Liver (tissue), 9 donors: ENCODE measurements around the gene CTTNBP2. TPM values are rescaled to one million over a fixed set of nuclear protein-coding genes. Genes with fewer than 3 reads are reported as not detected.

ENCODE experiments used
- DNase-seq: peaks from one replicate; pipeline ENCODE4 v3.0.0-alpha.2; 2017; ENCODE audit warnings: low spot score
- H3K27ac ChIP-seq, 2 donors: one replicate each; pipeline ENCODE4 v1.7.0; 2013; ENCODE audit warnings: inconsistent platforms in 2 of 2, low read length in 2 of 2, control low read depth in 1 of 2, low read depth in 1 of 2, mild to moderate bottlenecking in 1 of 2
- H3K27me3 ChIP-seq, 4 donors: one replicate each; pipeline versions ENCODE4 v1.6.1 to v1.7.0; 2013; ENCODE audit warnings: low read length in 3 of 4, inconsistent platforms in 1 of 4, mild to moderate bottlenecking in 1 of 4, moderate library complexity in 1 of 4; ENCODE audit not compliant: control insufficient read depth in 4 of 4, insufficient read depth in 4 of 4
- H3K36me3 ChIP-seq, 4 donors: one replicate each; pipeline versions ENCODE4 v1.6.1 to v1.7.0; 2013; ENCODE audit warnings: low read length in 3 of 4, mild to moderate bottlenecking in 3 of 4, low read depth in 1 of 4, moderate library complexity in 1 of 4; ENCODE audit not compliant: control insufficient read depth in 4 of 4, insufficient read depth in 3 of 4
- H3K4me1 ChIP-seq, 4 donors: one replicate each; pipeline versions ENCODE4 v1.6.1 to v1.7.0; 2013; ENCODE audit warnings: low read length in 3 of 4, mild to moderate bottlenecking in 3 of 4, moderate library complexity in 1 of 4; ENCODE audit not compliant: control insufficient read depth in 4 of 4, insufficient read depth in 4 of 4
- H3K4me3 ChIP-seq, 3 donors: one replicate each; pipeline versions ENCODE4 v1.6.1 to v1.7.0; 2013; ENCODE audit warnings: low read length in 3 of 3, control low read depth in 1 of 3, low read depth in 1 of 3, mild to moderate bottlenecking in 1 of 3
- H3K9ac ChIP-seq, 2 donors: one replicate each; pipeline ENCODE4 v1.7.0; 2013; ENCODE audit warnings: low read length in 2 of 2, mild to moderate bottlenecking in 2 of 2, moderate library complexity in 2 of 2, control low read depth in 1 of 2, low read depth in 1 of 2
- H3K9me3 ChIP-seq, 4 donors: one replicate each; pipeline versions ENCODE4 v1.6.1 to v1.7.0; 2013; ENCODE audit warnings: low read length in 3 of 4; ENCODE audit not compliant: control insufficient read depth in 4 of 4
- ATF3 ChIP-seq: IDR thresholded peaks from 2 replicates; pipeline ENCODE4 v1.6.1; 2016; ENCODE audit warnings: antibody characterized with exemption
- CTCF ChIP-seq: fragments of 150-350 bp; IDR thresholded peaks from 2 replicates; pipeline ENCODE4 v1.5.1; 2017; ENCODE audit warnings: improper control_type of control experiment, low read depth, low read length; ENCODE audit not compliant: missing input control
- EGR1 ChIP-seq, 2 donors: IDR thresholded peaks; 2 replicates each; pipeline ENCODE4 v1.6.1; 2016 to 2018; ENCODE audit warnings: antibody characterized with exemption in 2 of 2, low read depth in 2 of 2
- FOXA1 ChIP-seq: IDR thresholded peaks from 2 replicates; pipeline ENCODE4 v1.6.1; 2016; ENCODE audit warnings: antibody characterized with exemption
- FOXA2 ChIP-seq: IDR thresholded peaks from 2 replicates; pipeline ENCODE4 v1.6.1; 2016; ENCODE audit warnings: antibody characterized with exemption
- GABPA ChIP-seq, 2 donors: IDR thresholded peaks in 1 of 2; conservative IDR thresholded peaks in 1 of 2; 2 replicates each; pipeline ENCODE4 v1.6.1; 2016; ENCODE audit warnings: antibody characterized with exemption in 2 of 2, mild to moderate bottlenecking in 1 of 2, moderate library complexity in 1 of 2
- HNF4A ChIP-seq, 2 donors: conservative IDR thresholded peaks; 2 replicates each; pipeline ENCODE4 v1.6.1; 2016; ENCODE audit warnings: antibody characterized with exemption in 2 of 2, mild to moderate bottlenecking in 2 of 2
- HNF4G ChIP-seq: IDR thresholded peaks from 2 replicates; pipeline ENCODE4 v1.6.1; 2016; ENCODE audit warnings: antibody characterized with exemption
- JUND ChIP-seq, 2 donors: IDR thresholded peaks; 2 replicates each; pipeline ENCODE4 v1.6.1; 2016; ENCODE audit warnings: antibody characterized with exemption in 2 of 2
- MAX ChIP-seq: IDR thresholded peaks from 2 replicates; pipeline ENCODE4 v1.6.1; 2016; ENCODE audit warnings: antibody characterized with exemption
- NR2F2 ChIP-seq: IDR thresholded peaks from 2 replicates; pipeline ENCODE4 v1.6.1; 2016; ENCODE audit warnings: antibody characterized with exemption
- RAD21 ChIP-seq, 2 donors: IDR thresholded peaks; 2 replicates each; pipeline ENCODE4 v1.6.1; 2016; ENCODE audit warnings: antibody characterized with exemption in 2 of 2, mild to moderate bottlenecking in 2 of 2
- REST ChIP-seq: IDR thresholded peaks from 2 replicates; pipeline ENCODE4 v1.6.1; 2016; ENCODE audit warnings: antibody characterized with exemption, mild to moderate bottlenecking
- RXRA ChIP-seq, 2 donors: IDR thresholded peaks; 2 replicates each; pipeline ENCODE4 v1.6.1; 2017 to 2018; ENCODE audit warnings: antibody characterized with exemption in 2 of 2, mild to moderate bottlenecking in 1 of 2
- SP1 ChIP-seq: IDR thresholded peaks from 2 replicates; pipeline ENCODE4 v1.6.1; 2018; ENCODE audit warnings: antibody characterized with exemption, mild to moderate bottlenecking
- TAF1 ChIP-seq: conservative IDR thresholded peaks from 2 replicates; pipeline ENCODE4 v1.6.1; 2016; ENCODE audit warnings: antibody characterized with exemption, mild to moderate bottlenecking
- YY1 ChIP-seq: IDR thresholded peaks from 2 replicates; pipeline ENCODE4 v1.6.1; 2016; ENCODE audit warnings: antibody characterized with exemption, mild to moderate bottlenecking
- ZBTB33 ChIP-seq: IDR thresholded peaks from 2 replicates; pipeline ENCODE4 v1.6.1; 2016; ENCODE audit warnings: antibody characterized with exemption
- WGBS: extraction: QIAGEN DNeasy Blood & Tissue Kit; methylation state at CpG from one replicate; pipeline ENCODE4 v1.1.7; 2013; 5-methylcytosine and 5-hydroxymethylcytosine counted together
- polyA plus RNA-seq, 2 donors: library from polyadenylated mRNA; stranded (reverse) in 1 of 2; unstranded in 1 of 2; fragments of 200-250 nt in 1 of 2; fragments of >200 nt in 1 of 2; fragmentation: Nextera tagmentation in 1 of 2; extraction: Ambion mirVana in 1 of 2; gene quantifications; one replicate each; pipeline versions ENCODE4 v1.2.1 to v1.2.3, GENCODE V29; 2013 to 2015
- total RNA-seq, 2 donors: library from RNA; depleted of rRNA; stranded (reverse); fragments of >200 nt; gene quantifications; one replicate each; pipeline ENCODE4 v1.2.3, GENCODE V29; 2014
- donor health status: healthy.
- donor health status: healthy.
- donor health status: healthy.
- donor health status: healthy.
- donor health status: healthy.

CTTNBP2 gene
- total and polyA plus RNA-seq, 4 donors = 1.2 to 1.7 (median 1.5) TPM

- Histone ChIP-seq H3K36me3 (no peaks in the 10 kb centered on the region), H3K4me1 (peaks cover 0 to 6% (median 3%) of the 10 kb centered on the region in 4 donors), H3K9ac (no peak overlapping the region), H3K4me3 (no peak overlapping the region), H3K27ac (no peak overlapping the region), H3K9me3 (no peaks in the 10 kb centered on the region), H3K27me3 (no peaks in the 10 kb centered on the region)
- WGBS = 79% methylated on average over 5 of the region's 5 CpGs
- TF ChIP-seq GABPA (IDR thresholded peaks at IDR 0.05 in 1 of 2, conservative IDR thresholded peaks at IDR 0.05 in 1 of 2) (no peak), SP1 (no peak), FOXA1 (no peak), ATF3 (no peak)
- DNase-seq = no peak
Measured at GRCh38 chr7:117830422-117830954, 42.8 kb downstream of the CTTNBP2 start.

- H3K9ac ChIP-seq = no peak overlapping the region
- H3K36me3 ChIP-seq = no peaks in the 10 kb centered on the region
- DNase-seq = no peak
- no peaks in the 10 kb centered on the region for H3K4me1 ChIP-seq
- H3K27me3 ChIP-seq = no peaks in the 10 kb centered on the region
- H3K4me3 ChIP-seq = no peak overlapping the region
- H3K9me3 ChIP-seq = no peaks in the 10 kb centered on the region
- TF ChIP-seq GABPA (IDR thresholded peaks at IDR 0.05 in 1 of 2, conservative IDR thresholded peaks at IDR 0.05 in 1 of 2) (no peak), MAX (no peak), HNF4G (no peak), FOXA1 (no peak), JUND (IDR thresholded peaks at IDR 0.05) (no peak), TAF1 (no peak), ZBTB33 (no peak), CTCF (no peak), FOXA2 (no peak), YY1 (no peak), NR2F2 (no peak), RXRA (IDR thresholded peaks at IDR 0.05) (no peak), SP1 (no peak), REST (no peak), EGR1 (IDR thresholded peaks at IDR 0.05; ENCODE audit: low read depth in 2 of 2) (no peak), HNF4A (conservative IDR thresholded peaks at IDR 0.05) (no peak), RAD21 (IDR thresholded peaks at IDR 0.05) (no peak), ATF3 (no peak)
- 81% methylated on average over 1 of the region's 1 CpG for WGBS
- no peak overlapping the region for H3K27ac ChIP-seq
Measured at GRCh38 chr7:117829450-117830117, 43.7 kb downstream of the CTTNBP2 start.
